HG03469 (cell line): ENCODE results near the gene PIMREG.

Experiments
- ATAC-seq: cut with Tn5 transposase; IDR thresholded peaks from one replicate; pipeline ENCODE4 v1.9.1; 2021; ENCODE audit warnings: mild to moderate bottlenecking, moderate library complexity, moderate number of reproducible peaks; ENCODE audit not compliant: unreplicated experiment

Gene PIMREG

GRCh38 chr17:6437466-6437865, 6.8 kb upstream of the PIMREG start:
- ATAC-seq: no peak

GRCh38 chr17:6437956-6438355, 6.3 kb upstream of the PIMREG start:
- ATAC-seq: no peak

GRCh38 chr17:6439951-6440350, 4.3 kb upstream of the PIMREG start:
- ATAC-seq: no peak

GRCh38 chr17:6442775-6443174, 1.5 kb upstream of the PIMREG start:
- no peak for ATAC-seq

- no peak for ATAC-seq
These were observed 498 bp downstream of the PIMREG start for GRCh38 chr17:6444571-6445335.

GRCh38 chr17:6446516-6447100, 2.4 kb downstream of the PIMREG start:
- no peak for ATAC-seq

GRCh38 chr17:6448473-6448872, 4.2 kb downstream of the PIMREG start:
- ATAC-seq: no peak

GRCh38 chr17:6449307-6449706, 5.1 kb downstream of the PIMREG start:
- no peak for ATAC-seq

- ATAC-seq: no peak
These were observed 6.9 kb downstream of the PIMREG start for GRCh38 chr17:6450926-6451832.

GRCh38 chr17:6452471-6453266, 8.4 kb downstream of the PIMREG start:
- no peak for ATAC-seq

- no peak for ATAC-seq
These were observed 9.2 kb downstream of the PIMREG start for GRCh38 chr17:6453279-6454024.

GRCh38 chr17:6454495-6455320, 10.5 kb downstream of the PIMREG start:
- ATAC-seq: no peak

- no peak for ATAC-seq
These were observed 11.1 kb downstream of the PIMREG start for GRCh38 chr17:6455321-6455705.

- no peak for ATAC-seq
These were observed 12.1 kb downstream of the PIMREG start for GRCh38 chr17:6456321-6456720.

- no peak for ATAC-seq
These were observed 12.8 kb downstream of the PIMREG start for GRCh38 chr17:6456914-6457687.

GRCh38 chr17:6457688-6458459, 13.6 kb downstream of the PIMREG start:
- ATAC-seq: no peak

- ATAC-seq: no peak
These were observed 14.2 kb downstream of the PIMREG start for GRCh38 chr17:6458460-6458950.
